A549 (cell line): ENCODE data around the gene ABCA13. TPM values are rescaled to one million over a fixed set of nuclear protein-coding genes. Genes with fewer than 3 reads are reported as not detected.
A peak's percentile ranks its signal among the peaks of the same experiment; 100 is the strongest.

Experiments used
- ATAC-seq, 2 experiments: fragments of 200-7000 bp in 1 of 2; fragments of >200 bp in 1 of 2; cut with Nextera tagmentation in 1 of 2; cut with Tn5 transposase in 1 of 2; 3 replicates each; pipeline versions ENCODE4 v1.8.0 to v1.9.1; 2018 to 2020; ENCODE audit warnings: mild to moderate bottlenecking in 1 of 2, moderate library complexity in 1 of 2
- CTCF ChIA-PET: fragments of 300-600 bp; sonication (Branson Sonifier 250); formaldehyde crosslinking; extraction: SDS; loops from one replicate; lab custom pipeline; 2021; ENCODE audit warnings: antibody characterized with exemption, inconsistent platforms; lab: Yijun Ruan, JAX
- POLR2A ChIA-PET: fragments of 350-600 bp; formaldehyde crosslinking; extraction: SDS; loops from one replicate; lab custom pipeline; 2021; ENCODE audit warnings: antibody characterized with exemption, inconsistent platforms; lab: Yijun Ruan, JAX
- DNase-seq, 2 experiments: peaks; one replicate each; pipeline versions ENCODE4 v3.0.0 to v3.0.0-alpha.2; 2011 to 2016; ENCODE audit warnings: low read depth in 1 of 2, low spot score in 1 of 2
- FAIRE-seq: peaks from 2 replicates; lab custom pipeline; 2011; peaks lifted over from hg19 to GRCh38; lab: Jason Lieb, UNC
- H3K27ac ChIP-seq, 2 experiments: fragments of >200 bp; sonication (Bioruptor Twin); formaldehyde crosslinking; 3 replicates each; pipeline ENCODE4 v1.5.1; 2016 to 2017
- H3K4me1 ChIP-seq: fragments of >200 bp; sonication (Bioruptor Twin); formaldehyde crosslinking; 3 replicates; pipeline ENCODE4 v1.6.1; 2016
- H3K4me2 ChIP-seq: fragments of >200 bp; sonication (Bioruptor Twin); formaldehyde crosslinking; 3 replicates; pipeline ENCODE4 v1.6.1; 2016
- H3K4me3 ChIP-seq: fragments of >200 bp; sonication (Bioruptor Twin); formaldehyde crosslinking; 3 replicates; pipeline ENCODE4 v1.5.1; 2016
- H3K9me3 ChIP-seq: fragments of >200 bp; sonication (Bioruptor Twin); formaldehyde crosslinking; 3 replicates; pipeline ENCODE4 v1.6.1; 2016
- ATOH8 ChIP-seq: fragments of 250-450 bp; sonication (Bioruptor Pico); IDR thresholded peaks from 2 replicates; pipeline ENCODE4 v1.5.0; 2020; ENCODE audit warnings: low read depth, mild to moderate bottlenecking, moderate library complexity
- BCL3 ChIP-seq: fragments of >200 bp; sonication (Bioruptor Twin); formaldehyde crosslinking; IDR thresholded peaks from 3 replicates; pipeline ENCODE4 v1.6.1; 2016
- BHLHE40 ChIP-seq: IDR thresholded peaks from 2 replicates; pipeline ENCODE4 v1.6.1; 2012; ENCODE audit warnings: low read depth, low read length, inconsistent platforms
- CEBPB ChIP-seq, 2 experiments: fragments of >200 bp in 1 of 2; sonication (Bioruptor Twin) in 1 of 2; formaldehyde crosslinking in 1 of 2; IDR thresholded peaks; 2 replicates each; pipeline ENCODE4 v1.6.1; 2012 to 2016
- CHD4 ChIP-seq: fragments of 200-600 bp; sonication (generic); IDR thresholded peaks from 2 replicates; pipeline ENCODE4 v1.6.1; 2016; ENCODE audit warnings: antibody characterized with exemption, mild to moderate bottlenecking, borderline replicate concordance
- EP300 ChIP-seq, 2 experiments: fragments of >200 bp; sonication (Bioruptor Twin); formaldehyde crosslinking; IDR thresholded peaks; 2 replicates in 1 of 2; 3 replicates in 1 of 2; pipeline ENCODE4 v1.6.1; 2016 to 2017
- ESRRA ChIP-seq: fragments of 150-350 bp; IDR thresholded peaks from 2 replicates; pipeline ENCODE4 v1.6.1; 2014; ENCODE audit warnings: mild to moderate bottlenecking, low read length, borderline replicate concordance
- FOSB ChIP-seq: fragments of 250-450 bp; sonication (Bioruptor Pico); IDR thresholded peaks from 2 replicates; pipeline ENCODE4 v1.5.0; 2020; ENCODE audit warnings: mild to moderate bottlenecking, moderate library complexity
- FOSL2 ChIP-seq, 2 experiments: fragments of 450-650 bp in 1 of 2; fragments of >200 bp in 1 of 2; sonication (Bioruptor Twin) in 1 of 2; formaldehyde crosslinking; IDR thresholded peaks; 2 replicates each; pipeline versions ENCODE4 v1.5.0 to v1.6.1; 2016 to 2020; ENCODE audit warnings: mild to moderate bottlenecking in 1 of 2, moderate library complexity in 1 of 2
- GATA3 ChIP-seq: IDR thresholded peaks from 2 replicates; pipeline ENCODE4 v1.6.1; 2012; ENCODE audit warnings: borderline replicate concordance
- HDAC2 ChIP-seq: fragments of 200-600 bp; sonication (generic); IDR thresholded peaks from 2 replicates; pipeline ENCODE4 v1.6.1; 2016
- JUN ChIP-seq, 2 experiments: fragments of >200 bp; sonication (Bioruptor Twin); formaldehyde crosslinking; IDR thresholded peaks; 2 replicates in 1 of 2; 3 replicates in 1 of 2; pipeline ENCODE4 v1.6.1; 2016 to 2017
- JUNB ChIP-seq: fragments of >200 bp; sonication (Bioruptor Twin); formaldehyde crosslinking; IDR thresholded peaks from 2 replicates; pipeline ENCODE4 v1.6.1; 2016
- MAX ChIP-seq: IDR thresholded peaks from 2 replicates; pipeline ENCODE4 v1.6.1; 2012
- NFE2L2 ChIP-seq: fragments of 150-350 bp; conservative IDR thresholded peaks from 2 replicates; pipeline ENCODE4 v1.6.1; 2014; ENCODE audit warnings: low read length
- PHF8 ChIP-seq: fragments of 200-600 bp; sonication (generic); IDR thresholded peaks from 2 replicates; pipeline ENCODE4 v1.6.1; 2016; ENCODE audit warnings: low read depth, mild to moderate bottlenecking, antibody characterized with exemption, moderate library complexity, borderline replicate concordance
- POLR2AphosphoS2 ChIP-seq: conservative IDR thresholded peaks from 2 replicates; pipeline ENCODE4 v1.6.1; 2012; ENCODE audit warnings: low read length, improper control_type of control experiment, inconsistent platforms
- RARB ChIP-seq: fragments of 250-450 bp; sonication (Bioruptor Pico); IDR thresholded peaks from 2 replicates; pipeline ENCODE4 v1.8.0; 2021; ENCODE audit warnings: mild to moderate bottlenecking, moderate library complexity
- RCOR1 ChIP-seq: fragments of 150-350 bp; IDR thresholded peaks from 2 replicates; pipeline ENCODE4 v1.6.1; 2014; ENCODE audit warnings: antibody characterized with exemption, low read length, low read depth
- RNF2 ChIP-seq: fragments of 200-600 bp; sonication (generic); IDR thresholded peaks from 2 replicates; pipeline ENCODE4 v1.6.1; 2016; ENCODE audit warnings: low read depth, mild to moderate bottlenecking, antibody characterized with exemption, moderate library complexity, borderline replicate concordance
- SREBF2 ChIP-seq: fragments of 450-650 bp; IDR thresholded peaks from 2 replicates; pipeline ENCODE4 v1.6.1; 2014; ENCODE audit warnings: mild to moderate bottlenecking, moderate library complexity
- ZFP36 ChIP-seq: fragments of 450-650 bp; IDR thresholded peaks from 2 replicates; pipeline ENCODE4 v1.6.1; 2014; ENCODE audit warnings: borderline replicate concordance; ENCODE audit not compliant: partially characterized antibody
- ZSCAN20 ChIP-seq: fragments of 250-450 bp; sonication (Bioruptor Pico); IDR thresholded peaks from 2 replicates; pipeline ENCODE4 v1.8.0; 2022; ENCODE audit warnings: mild to moderate bottlenecking, moderate library complexity
- WGBS: methylation state at CpG from one replicate; pipeline ENCODE4 v1.1.6; 2017; ENCODE audit errors: missing lambda C conversion rate; 5-methylcytosine and 5-hydroxymethylcytosine counted together
- polyA plus RNA-seq, 4 experiments: library from polyadenylated mRNA; depleted of rRNA in 3 of 4; stranded (reverse); fragments of >200 nt; fragmentation: RNase III in 1 of 4; extraction: RNeasy Plus Mini Kit Qiagen cat#74134 plus additional on column Dnase treatment in 1 of 4; gene quantifications; 2 replicates in 3 of 4; 3 replicates in 1 of 4; pipeline ENCODE4 v1.2.3, GENCODE V29; 2011 to 2017
- TF ChIP-seq, protein P1 (sequence below): fragments of 450-650 bp; IDR thresholded peaks from 2 replicates; pipeline ENCODE4 v1.6.1; 2014; ENCODE audit warnings: antibody characterized with exemption

Gene ABCA13
- polyA plus RNA-seq, 2 of the 4 experiments (the other 2 are of a cell fraction): 0.01 TPM; not detected in 1

DNA sequence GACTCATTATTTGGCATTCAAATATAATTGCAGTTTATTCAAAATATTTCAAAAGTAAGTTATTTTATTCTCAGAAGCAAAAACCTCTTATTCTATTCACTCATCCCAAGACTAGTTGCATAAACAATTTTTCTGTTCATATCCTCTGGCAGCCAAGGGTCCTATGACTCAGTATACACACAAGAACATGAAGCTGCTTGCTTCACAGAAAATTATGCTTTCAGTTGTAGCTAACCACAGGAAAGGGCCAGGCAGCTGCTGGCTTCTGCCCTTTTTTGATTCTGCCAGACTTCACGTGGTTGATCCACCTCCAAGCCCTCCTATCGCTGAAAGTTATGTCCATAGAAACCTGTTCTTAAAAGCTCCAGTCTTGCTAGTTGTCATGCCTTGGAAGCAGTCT, 108.8 kb downstream of the ABCA13 start:
- FAIRE-seq (no peak), DNase-seq (no peak), ATAC-seq (no peak)
- H3K4me2 ChIP-seq: no peak overlapping the region
- H3K4me3 ChIP-seq: no peak overlapping the region
- no peaks in the 10 kb centered on the region for H3K9me3 ChIP-seq
- 0% methylated on average over 2 of the region's 2 CpGs for WGBS
- POLR2A ChIA-PET: no interaction called here
- TF ChIP-seq RCOR1 (no peak), FOSB (CRISPR knock-in tag) (no peak), HDAC2 (no peak), POLR2AphosphoS2 (no peak), PHF8 (no peak), GATA3 (no peak), BCL3 (no peak), RARB (CRISPR knock-in tag) (no peak), JUN (IDR thresholded peaks at IDR 0.05) (no peak), ESRRA (no peak)
- H3K4me1 ChIP-seq: no peaks in the 10 kb centered on the region
- CTCF ChIA-PET: interaction anchor here (1.3 to 1.8 kb wide), 2 partner anchors 12 to 19 kb away, joined by 6 to 8 read pairs; no protein-coding TSS in a partner anchor
- no peak overlapping the region for H3K27ac ChIP-seq

- FAIRE-seq (no peak), ATAC-seq (peak in 1 of 2 experiments; percentile 44; a peak in 2 of 6 replicates), DNase-seq (peak in 1 of 2 experiments; percentile 16)
- no peaks in the 10 kb centered on the region for H3K4me1 ChIP-seq
- no peaks in the 10 kb centered on the region for H3K9me3 ChIP-seq
- TF ChIP-seq BHLHE40: no peak
- no peak for TF ChIP-seq SREBF2
- no peak for TF ChIP-seq FOSL2 (IDR thresholded peaks at IDR 0.05)
- TF ChIP-seq FOSL2 (CRISPR knock-in tag; IDR thresholded peaks at IDR 0.05): no peak
- TF ChIP-seq PHF8: no peak
- no peak for TF ChIP-seq JUNB
- no peak for TF ChIP-seq CEBPB (IDR thresholded peaks at IDR 0.05)
- TF ChIP-seq CHD4: no peak
- TF ChIP-seq HDAC2: no peak
- TF ChIP-seq POLR2AphosphoS2: no peak
- TF ChIP-seq ATOH8 (CRISPR knock-in tag): no peak
- no peak for TF ChIP-seq ZFP36
- TF ChIP-seq RCOR1: no peak
- TF ChIP-seq NFE2L2: no peak
- TF ChIP-seq, protein P1, sequence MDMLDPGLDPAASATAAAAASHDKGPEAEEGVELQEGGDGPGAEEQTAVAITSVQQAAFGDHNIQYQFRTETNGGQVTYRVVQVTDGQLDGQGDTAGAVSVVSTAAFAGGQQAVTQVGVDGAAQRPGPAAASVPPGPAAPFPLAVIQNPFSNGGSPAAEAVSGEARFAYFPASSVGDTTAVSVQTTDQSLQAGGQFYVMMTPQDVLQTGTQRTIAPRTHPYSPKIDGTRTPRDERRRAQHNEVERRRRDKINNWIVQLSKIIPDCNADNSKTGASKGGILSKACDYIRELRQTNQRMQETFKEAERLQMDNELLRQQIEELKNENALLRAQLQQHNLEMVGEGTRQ: no peak
- no peak for TF ChIP-seq ESRRA
- no peak for TF ChIP-seq BCL3
- no peak for TF ChIP-seq MAX
- no peak for TF ChIP-seq RNF2
- TF ChIP-seq EP300 (IDR thresholded peaks at IDR 0.05): no peak
- TF ChIP-seq ZSCAN20 (CRISPR knock-in tag): no peak
- TF ChIP-seq, all 56 proteins: peak for 0
- POLR2A ChIA-PET: no interaction called here
- H3K4me3 ChIP-seq: no peak overlapping the region
- H3K4me2 ChIP-seq: no peak overlapping the region
- no peak overlapping the region for H3K27ac ChIP-seq
- 0% methylated on average over 6 of the region's 6 CpGs for WGBS
- CTCF ChIA-PET: no interaction called here
These were observed 114.1 kb downstream of the ABCA13 start for GRCh38 chr7:48285373-48285772.
